GM08714 (cell line): Measurements from ENCODE around the gene PIK3R5.
A peak's percentile ranks its signal among the peaks of the same experiment; 100 is the strongest.

ENCODE experiments used
- H3K4me3 ChIP-seq: fragments of 200-500 bp; sonication (Bioruptor generic); 2 replicates; pipeline ENCODE4 v1.5.1; 2014; ENCODE audit warnings: mild to moderate bottlenecking, low read length, inconsistent platforms
- ZNF274 ChIP-seq: IDR thresholded peaks from 2 replicates; pipeline ENCODE4 v1.6.1; 2012; ENCODE audit warnings: mild to moderate bottlenecking, low read depth, low read length

PIK3R5 gene, protein sequence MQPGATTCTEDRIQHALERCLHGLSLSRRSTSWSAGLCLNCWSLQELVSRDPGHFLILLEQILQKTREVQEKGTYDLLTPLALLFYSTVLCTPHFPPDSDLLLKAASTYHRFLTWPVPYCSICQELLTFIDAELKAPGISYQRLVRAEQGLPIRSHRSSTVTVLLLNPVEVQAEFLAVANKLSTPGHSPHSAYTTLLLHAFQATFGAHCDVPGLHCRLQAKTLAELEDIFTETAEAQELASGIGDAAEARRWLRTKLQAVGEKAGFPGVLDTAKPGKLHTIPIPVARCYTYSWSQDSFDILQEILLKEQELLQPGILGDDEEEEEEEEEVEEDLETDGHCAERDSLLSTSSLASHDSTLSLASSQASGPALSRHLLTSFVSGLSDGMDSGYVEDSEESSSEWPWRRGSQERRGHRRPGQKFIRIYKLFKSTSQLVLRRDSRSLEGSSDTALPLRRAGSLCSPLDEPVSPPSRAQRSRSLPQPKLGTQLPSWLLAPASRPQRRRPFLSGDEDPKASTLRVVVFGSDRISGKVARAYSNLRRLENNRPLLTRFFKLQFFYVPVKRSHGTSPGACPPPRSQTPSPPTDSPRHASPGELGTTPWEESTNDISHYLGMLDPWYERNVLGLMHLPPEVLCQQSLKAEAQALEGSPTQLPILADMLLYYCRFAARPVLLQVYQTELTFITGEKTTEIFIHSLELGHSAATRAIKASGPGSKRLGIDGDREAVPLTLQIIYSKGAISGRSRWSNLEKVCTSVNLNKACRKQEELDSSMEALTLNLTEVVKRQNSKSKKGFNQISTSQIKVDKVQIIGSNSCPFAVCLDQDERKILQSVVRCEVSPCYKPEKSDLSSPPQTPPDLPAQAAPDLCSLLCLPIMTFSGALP

GRCh38 chr17:8965394-8966168, at the start of gene PIK3R5:
Gene PIK3R5, minus strand, starts transcription at chr17:8965707. Its CDS starts 54,213 bp downstream, at chr17:8911494.
- peak within 1 kb of the TSS; percentile 68; the same call in 1 of the 2 replicates for H3K4me3 ChIP-seq
- TF ChIP-seq ZNF274, result no peak

GRCh38 chr17:9011001-9011400, 45.5 kb upstream of the PIK3R5 start:
- no peak for TF ChIP-seq ZNF274

GRCh38 chr17:9009737-9010136, 44.2 kb upstream of the PIK3R5 start:
- no peak overlapping the region for H3K4me3 ChIP-seq
- TF ChIP-seq ZNF274, result no peak

More at GRCh38 chr17:9011001-9011400, 45.5 kb upstream of the PIK3R5 start:
- H3K4me3 ChIP-seq, result no peak overlapping the region

DNA sequence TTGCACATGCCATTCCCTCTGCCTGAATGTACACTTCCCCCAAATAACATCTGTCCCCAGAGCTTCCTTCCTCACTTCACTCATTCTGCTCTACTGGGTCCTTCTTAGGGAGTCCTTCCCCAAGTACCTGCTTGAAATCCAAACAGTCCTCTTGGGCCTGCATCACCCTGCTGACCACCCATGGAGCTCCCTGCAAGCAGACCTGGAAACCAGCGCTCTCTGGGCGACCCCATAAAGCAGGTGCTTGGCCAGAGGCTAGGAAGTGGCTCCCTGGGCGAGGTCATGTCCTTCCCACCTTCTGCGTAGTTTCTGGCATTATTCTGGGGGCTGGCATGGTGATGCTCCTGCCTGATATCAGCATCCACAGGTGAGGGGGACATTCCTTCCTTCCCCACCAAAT, 43.6 kb upstream of the PIK3R5 start:
- TF ChIP-seq ZNF274, result no peak
- no peak overlapping the region for H3K4me3 ChIP-seq

DNA sequence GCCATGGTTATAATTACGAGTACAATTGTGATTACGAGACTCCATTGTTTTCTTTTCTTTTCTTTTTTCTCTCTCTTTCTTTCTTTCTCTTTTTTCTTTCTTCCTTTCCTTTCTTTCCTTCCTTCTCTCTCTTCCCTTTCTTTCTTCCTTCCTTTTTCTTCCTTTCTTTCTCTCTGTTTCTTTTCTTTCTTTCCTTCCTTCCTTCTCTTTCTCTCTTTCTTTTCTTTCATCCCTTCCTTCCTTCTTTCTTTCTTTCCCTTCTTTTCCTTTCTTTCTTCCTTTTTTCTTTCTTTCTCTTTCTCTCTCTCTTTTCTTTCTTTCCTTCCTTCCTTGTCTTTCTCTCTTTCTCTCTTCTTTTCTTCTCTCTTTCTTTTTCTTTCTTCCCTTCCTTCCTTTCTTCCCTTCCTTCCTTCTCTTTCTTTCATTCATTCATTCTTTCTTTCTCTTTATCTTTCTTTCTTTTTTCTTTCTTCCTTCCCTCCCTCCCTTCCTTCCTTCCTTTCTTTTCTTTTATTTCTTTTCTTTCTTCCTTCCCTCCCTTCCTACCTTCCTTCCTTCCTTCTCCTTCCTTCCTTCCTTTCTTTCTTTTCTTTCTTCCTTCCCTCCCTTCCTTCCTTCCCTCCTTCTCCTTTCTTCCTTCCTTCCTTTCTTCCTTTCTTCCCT, 41.7 kb upstream of the PIK3R5 start:
- no peak overlapping the region for H3K4me3 ChIP-seq
- TF ChIP-seq ZNF274, result no peak

DNA sequence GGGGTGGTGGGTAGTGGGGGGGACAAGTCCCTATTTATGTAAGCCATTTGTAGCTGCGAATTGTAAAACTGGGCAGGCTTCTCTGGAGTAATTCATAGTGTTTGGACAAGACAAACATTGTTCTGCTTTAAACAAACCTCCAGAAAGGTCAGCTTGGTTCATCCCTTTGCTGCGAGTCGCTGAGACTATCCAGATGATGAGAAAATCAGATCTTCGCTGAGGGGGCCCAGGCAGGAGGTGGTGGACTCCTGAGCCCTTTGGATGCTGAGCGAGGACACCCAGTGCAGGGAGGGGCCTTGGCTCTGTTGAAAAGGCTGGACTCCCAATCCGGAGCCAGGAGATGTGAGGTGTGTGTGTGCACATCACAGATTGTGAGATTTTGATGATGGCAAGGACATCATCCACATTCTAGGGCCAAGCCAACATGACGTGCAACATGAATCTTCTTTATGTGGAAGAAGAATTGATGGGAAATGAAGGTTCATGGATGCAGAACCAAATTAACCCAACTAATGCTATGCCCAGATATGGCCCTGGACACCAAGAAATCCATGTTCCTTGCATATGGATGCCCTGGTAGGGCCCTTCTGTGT, 40.8 kb upstream of the PIK3R5 start:
- no peak for TF ChIP-seq ZNF274
- H3K4me3 ChIP-seq, result no peak overlapping the region

DNA sequence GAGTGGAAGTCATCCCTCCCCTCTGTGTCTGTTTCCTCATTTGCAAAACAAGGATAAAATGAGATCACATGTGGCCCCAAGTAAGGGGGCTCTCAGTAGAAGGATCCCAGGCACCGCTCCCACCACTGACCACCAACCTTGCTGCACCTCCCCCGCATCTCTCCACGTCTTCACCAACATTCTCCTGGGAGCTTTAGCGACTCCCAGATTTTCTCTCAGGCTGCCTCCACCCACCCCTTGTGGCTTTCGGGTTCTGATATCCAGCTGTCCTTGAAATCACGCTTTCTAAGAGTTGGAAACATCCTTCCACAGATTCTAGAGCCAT, 39.4 kb upstream of the PIK3R5 start:
- H3K4me3 ChIP-seq, result no peak overlapping the region
- TF ChIP-seq ZNF274, result no peak

- H3K4me3 ChIP-seq, result no peak overlapping the region; the same call in 1 of the 2 replicates
- TF ChIP-seq ZNF274, result no peak
These were observed 38.8 kb upstream of the PIK3R5 start for GRCh38 chr17:9004132-9004960.

GRCh38 chr17:9003355-9004131, 38.0 kb upstream of the PIK3R5 start:
- peak overlapping the region; percentile 39; the same call in 1 of the 2 replicates for H3K4me3 ChIP-seq
- no peak for TF ChIP-seq ZNF274

GRCh38 chr17:9002606-9003354, 37.3 kb upstream of the PIK3R5 start:
- H3K4me3 ChIP-seq, result peak overlapping the region; percentile 39; the same call in 1 of the 2 replicates
- no peak for TF ChIP-seq ZNF274

DNA sequence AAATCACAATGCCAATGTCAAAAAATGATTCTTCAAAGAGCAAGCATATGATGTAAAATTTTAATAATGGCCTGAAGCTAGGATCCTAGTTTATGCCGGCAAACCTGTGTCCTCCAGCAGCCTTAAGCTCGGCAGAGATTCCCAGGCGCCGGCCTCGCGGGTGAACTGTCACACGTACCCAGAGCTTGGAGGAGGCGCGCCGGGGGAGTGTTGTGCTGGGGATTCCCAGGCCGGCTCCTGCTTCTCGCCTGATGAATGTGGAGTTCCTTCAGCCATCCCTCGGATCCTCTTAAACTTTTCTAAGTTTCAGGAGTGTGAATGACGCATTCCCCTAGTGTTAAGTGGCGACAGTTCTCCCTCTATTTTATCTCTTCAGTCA, 36.7 kb upstream of the PIK3R5 start:
- no peak for TF ChIP-seq ZNF274
- H3K4me3 ChIP-seq, result no peak overlapping the region
